Activated effector memory CD4-positive, alpha-beta T cell treated with anti-CD3 and anti-CD28 coated beads, Interleukin-2, amount 50 U/mL, for 16 hours (primary cell): ENCODE results near the gene NDUFAF8.
A peak's percentile ranks its signal among the peaks of the same experiment; 100 is the strongest.

Experiments used
- DNase-seq: peaks from one replicate; pipeline ENCODE4 v3.0.0-alpha.2; 2020

The NDUFAF8 gene

GRCh38 chr17:81277946-81278693, 39.0 kb downstream of the NDUFAF8 start:
- no peak for DNase-seq

GRCh38 chr17:81278831-81279230, 39.7 kb downstream of the NDUFAF8 start:
- no peak for DNase-seq

GRCh38 chr17:81279278-81280275, 40.5 kb downstream of the NDUFAF8 start:
- no peak for DNase-seq

GRCh38 chr17:81280571-81280970, 41.5 kb downstream of the NDUFAF8 start:
- DNase-seq = no peak

- no peak for DNase-seq
Observed at GRCh38 chr17:81282141-81282540, 43.0 kb downstream of the NDUFAF8 start.

GRCh38 chr17:81282876-81283275, 43.8 kb downstream of the NDUFAF8 start:
- DNase-seq = no peak

GRCh38 chr17:81285179-81285878, 46.2 kb downstream of the NDUFAF8 start:
- peak; percentile 85 for DNase-seq

- no peak for DNase-seq
Observed at GRCh38 chr17:81285894-81286293, 46.8 kb downstream of the NDUFAF8 start.

- no peak for DNase-seq
Observed at GRCh38 chr17:81286491-81287145, 47.5 kb downstream of the NDUFAF8 start.

GRCh38 chr17:81287152-81287551, 48.0 kb downstream of the NDUFAF8 start:
- DNase-seq = no peak

GRCh38 chr17:81287741-81288430, 48.8 kb downstream of the NDUFAF8 start:
- DNase-seq = no peak

- no peak for DNase-seq
Observed at GRCh38 chr17:81288715-81289114, 49.6 kb downstream of the NDUFAF8 start.

GRCh38 chr17:81289627-81290026, 50.5 kb downstream of the NDUFAF8 start:
- no peak for DNase-seq

- DNase-seq = no peak
Observed at GRCh38 chr17:81290230-81290629, 51.1 kb downstream of the NDUFAF8 start.
